NCI-H82 treated with DMSO at 0.1 percent for 48 hours (cell line): Measurements from ENCODE around the gene TARS1.
A peak's percentile ranks its signal among the peaks of the same experiment; 100 is the strongest.

Source experiments
- DNase-seq: peaks from one replicate; lab custom pipeline; 2025; ENCODE audit not compliant: unreplicated experiment; lab: John Stamatoyannopoulos, UW

The TARS1 gene

DNA sequence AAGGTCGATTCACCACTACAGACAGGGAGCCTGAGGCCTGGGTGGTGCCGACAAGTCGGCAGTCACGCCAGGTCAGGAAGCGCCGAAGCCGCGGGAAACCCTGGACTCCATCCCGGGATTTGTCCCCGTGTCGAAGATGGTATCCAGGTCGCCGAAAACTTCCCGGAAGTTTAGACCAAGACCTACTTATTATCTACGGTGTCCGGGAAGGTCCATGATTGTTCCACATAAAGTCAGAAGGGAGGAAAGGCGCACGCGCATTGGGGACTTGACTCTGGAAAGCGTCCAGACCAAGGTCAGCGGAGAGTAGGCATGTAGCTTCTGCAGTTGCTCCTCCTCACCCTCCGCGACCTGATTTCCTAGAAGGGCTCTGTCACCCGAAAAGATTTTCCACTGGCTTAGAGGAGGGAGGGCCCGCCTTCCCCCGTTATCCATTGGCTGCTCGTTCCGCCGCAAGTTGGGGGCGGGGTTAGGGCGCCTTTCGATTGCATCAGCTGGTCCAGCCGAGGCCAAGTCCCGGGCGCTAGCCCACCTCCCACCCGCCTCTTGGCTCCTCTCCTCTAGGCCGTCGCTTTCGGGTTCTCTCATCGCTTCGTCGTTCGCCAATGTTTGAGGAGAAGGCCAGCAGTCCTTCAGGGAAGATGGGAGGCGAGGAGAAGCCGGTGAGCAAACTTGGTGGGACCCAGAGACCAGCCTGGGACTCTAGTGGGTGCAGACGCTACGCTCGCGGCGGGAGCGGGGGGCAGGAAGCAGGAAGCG lies at the start of gene TARS1:
TSS of gene TARS1 (plus strand) at position 484 of the 759 bp plus-strand sequence. CDS start at position 606, 122 bp downstream.
- DNase-seq, result peak; percentile 95

DNA sequence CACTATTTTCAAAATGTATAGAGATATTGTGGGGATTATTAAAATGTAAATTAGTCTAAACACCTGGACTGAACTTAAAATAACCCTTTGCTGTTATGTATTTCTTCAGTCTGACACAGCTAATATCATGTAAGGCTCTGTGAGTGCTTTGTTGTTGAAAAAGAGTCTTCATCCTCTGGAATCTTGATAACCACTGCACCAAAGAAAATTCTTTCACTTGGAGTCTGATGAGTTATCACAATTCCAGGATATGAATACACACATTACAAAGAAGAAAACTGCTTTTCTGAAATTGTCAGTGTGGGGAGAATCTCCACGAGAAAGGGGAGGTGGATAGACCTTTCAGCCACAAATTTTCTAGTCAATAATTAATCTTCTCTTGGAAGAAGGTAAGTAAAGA lies 42.3 kb upstream of the TARS1 start:
- no peak for DNase-seq

DNA sequence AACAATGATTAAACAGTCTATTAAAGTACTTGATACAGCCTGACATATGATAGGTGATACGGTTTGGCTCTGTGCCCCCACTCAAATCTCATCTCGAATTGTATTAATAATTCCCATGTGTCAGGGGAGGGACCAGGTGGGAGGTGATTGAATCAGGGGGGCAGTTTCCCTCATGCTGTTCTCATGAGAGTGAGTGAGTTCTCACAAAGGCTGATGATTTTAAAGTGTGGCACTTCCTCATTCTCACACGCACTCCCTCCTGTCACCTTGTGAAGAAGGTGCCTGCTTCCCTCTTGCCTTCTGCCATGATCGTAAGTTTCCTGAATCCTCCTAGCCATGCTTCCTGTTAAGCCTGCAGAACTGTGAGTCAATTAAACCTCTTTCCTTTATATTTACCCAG lies 40.1 kb upstream of the TARS1 start:
- no peak for DNase-seq

DNA sequence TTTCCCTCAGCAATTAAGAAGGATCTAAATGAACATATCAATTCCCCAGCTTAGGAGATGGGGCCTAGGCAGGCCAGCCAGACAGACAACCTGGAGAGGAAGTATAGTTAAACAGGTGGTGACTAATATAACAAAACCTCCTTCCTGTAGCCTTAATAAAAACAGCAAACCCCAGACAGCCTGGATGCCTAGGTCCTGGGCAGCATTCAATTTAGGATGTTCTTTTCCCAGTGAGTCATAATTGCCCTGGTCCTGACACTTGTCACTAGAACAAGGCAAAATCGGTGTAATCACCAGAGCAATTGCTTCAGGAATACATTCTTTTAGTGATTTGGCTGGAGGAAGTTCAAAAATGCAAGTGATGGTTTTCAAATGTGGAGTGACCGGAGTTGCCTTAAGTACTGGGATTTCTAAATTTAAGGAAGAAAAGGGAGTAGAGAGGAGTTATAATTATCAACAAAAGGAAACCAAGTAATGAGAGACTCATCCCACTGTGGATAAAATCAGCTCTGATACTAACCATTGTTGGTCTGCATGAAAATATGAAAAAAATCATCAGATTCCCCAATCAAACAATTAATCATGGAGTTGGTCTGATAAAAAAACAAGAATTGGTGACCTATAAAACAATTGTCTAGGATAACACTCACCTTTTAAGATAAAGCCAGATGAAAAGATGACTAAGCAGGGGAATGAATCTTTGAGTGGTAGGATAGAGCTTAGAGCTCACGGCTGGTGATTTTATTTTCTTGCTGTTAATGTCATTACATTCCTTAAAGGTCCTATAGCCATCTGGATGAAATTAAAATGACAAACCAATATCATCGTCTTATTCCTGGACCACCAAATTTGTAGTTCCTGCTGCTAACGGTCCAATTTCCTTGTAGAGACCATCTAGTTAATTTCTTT lies 39.0 kb upstream of the TARS1 start:
- DNase-seq, result no peak

DNA sequence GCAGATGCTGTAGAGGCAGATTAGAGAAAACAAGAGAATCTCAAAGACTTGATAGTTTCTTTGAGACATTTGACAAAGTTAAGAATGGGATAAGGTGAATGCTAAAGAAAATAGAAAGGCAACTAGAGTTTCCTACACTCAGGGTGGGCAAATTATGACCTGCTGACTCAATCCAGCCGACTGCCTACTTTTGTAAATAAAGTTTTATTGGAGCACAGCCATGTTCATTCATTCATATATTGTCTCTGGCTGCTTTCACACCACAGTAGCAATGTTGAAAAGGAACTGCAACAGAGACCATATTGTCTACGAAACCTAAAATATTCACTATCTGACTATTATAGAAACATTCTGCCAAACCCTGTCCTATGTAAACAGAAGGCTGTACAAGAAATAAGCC lies 37.6 kb upstream of the TARS1 start:
- DNase-seq, result no peak

DNA sequence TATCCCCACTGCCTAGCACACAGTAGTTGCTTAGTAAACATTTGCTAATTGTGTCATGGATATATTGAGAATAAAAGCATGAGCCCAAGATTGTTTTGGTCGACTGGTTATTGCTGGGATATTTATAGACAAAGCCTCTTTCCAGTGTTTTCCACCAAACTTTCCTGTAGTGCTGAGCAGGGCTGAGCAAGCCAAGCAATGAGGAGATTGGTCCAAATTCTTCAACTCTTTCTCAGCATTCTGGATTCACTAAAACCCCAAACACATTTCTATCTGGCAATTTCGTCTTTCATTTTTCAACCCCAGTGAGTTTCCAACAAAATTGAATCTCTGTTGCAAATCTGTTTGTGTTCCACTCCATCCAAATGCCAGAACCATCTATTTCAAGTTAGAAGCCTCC lies 31.9 kb upstream of the TARS1 start:
- no peak for DNase-seq

DNA sequence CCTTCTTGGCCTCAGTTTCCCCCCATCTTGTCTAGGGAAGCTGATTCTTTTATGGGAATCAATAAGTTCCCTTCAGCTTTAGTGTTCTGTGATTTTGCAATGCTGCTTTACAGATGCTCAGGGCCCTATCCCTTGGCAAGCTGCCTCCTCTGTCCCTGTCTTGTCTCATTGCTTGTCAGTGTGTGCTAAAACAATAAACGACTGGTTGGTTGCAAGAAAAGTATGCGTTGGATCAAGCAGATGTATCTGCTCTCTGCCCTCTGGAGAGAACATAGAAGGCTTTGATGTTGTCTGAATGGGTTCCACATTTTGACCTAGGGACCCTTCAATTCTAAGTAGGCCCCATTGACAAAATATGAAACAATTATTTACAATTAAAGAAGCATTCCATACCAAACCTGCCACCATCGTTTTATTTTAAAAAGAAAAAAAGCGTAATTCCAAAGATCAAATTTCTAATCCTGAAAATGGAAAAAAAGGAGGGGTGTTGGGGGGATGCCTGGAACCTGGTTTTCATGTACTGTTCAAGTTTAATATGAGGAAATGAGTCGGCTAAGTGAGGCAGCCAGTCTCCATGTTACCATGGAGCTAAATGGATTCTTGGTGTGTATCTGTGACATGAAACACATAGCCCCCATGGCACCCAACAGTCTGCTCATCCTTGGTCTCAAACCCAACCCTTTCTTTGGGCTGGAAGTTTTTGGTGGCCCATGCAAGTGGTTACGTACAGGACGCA lies 31.2 kb upstream of the TARS1 start:
- no peak for DNase-seq

DNA sequence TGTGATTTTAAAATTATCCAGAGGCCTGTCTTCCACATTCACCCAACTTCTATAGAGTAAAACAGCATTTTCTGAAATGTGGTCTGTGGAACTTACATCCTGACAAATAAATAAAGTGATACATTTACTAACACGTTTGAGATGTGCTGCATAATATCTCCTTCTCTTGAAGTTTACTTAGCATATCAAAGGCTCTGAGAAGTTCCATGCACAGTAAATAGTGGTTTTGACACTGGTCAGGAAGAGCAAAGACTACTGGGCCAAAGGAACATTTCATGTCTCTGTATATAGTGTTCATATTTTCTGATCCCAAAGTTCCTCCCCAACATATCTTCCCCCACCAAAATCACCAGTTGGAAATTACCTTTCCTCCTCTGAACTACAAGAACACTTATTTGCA lies 30.5 kb upstream of the TARS1 start:
- no peak for DNase-seq

DNA sequence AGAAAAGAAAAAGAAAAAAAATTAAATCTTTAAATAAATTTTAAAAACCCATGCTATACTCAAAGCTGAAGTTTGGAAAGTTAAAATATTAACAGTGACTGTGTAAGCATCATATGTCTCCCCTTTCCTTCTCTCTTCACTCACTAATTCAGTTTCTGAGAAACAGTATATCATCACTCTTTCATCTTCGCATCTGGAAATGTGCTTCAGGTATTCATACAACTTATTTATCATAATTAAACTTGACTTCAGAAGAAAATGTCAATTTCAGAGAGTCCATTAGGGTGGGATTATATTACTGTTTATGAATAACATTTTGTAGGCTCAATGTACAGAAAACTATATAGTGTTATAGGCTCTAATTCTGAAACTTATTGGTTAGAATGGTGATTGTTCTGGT lies 29.3 kb upstream of the TARS1 start:
- DNase-seq, result no peak

DNA sequence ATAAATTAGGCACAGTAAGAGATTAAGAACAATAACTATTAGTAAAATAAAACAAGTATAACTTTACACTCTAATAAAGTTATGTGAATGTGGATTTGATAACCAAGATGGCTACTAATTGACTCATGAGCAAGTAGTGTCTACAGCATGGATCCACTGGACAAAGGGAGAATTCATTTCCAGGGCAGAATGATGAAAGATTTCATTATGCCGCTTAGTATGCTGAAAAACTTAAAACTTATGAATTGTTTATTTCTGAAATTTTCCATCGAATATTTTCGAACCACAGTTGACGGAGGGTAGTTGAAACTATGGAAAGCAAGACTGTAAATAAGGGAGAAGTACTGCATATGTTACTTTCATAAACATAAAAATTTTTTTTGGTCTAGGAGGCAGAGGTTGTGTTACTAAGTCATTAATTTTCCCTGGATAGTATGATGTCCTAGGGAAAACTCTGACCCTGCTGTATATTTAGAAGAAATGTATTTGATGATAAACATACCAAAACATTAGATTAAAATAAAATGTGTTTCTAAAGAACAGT lies 24.9 kb upstream of the TARS1 start:
- no peak for DNase-seq

DNA sequence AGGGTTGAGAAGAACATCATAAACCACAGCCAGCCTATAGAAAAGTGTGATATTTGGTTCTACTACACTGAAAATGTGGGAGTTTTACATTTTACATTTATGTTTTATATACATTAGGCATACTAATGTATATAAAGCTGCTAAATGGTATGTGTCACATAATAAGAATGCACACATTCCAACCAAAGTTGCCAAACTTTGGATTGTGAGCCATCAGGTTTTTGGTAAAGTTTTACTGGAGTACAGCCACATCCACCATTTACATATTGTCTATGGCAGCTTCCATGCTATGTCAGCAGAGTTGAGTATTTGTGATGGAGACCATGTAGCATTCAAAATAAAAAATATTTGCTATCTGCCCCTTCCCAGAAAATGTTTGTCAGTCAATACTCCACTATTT lies 23.1 kb upstream of the TARS1 start:
- no peak for DNase-seq

DNA sequence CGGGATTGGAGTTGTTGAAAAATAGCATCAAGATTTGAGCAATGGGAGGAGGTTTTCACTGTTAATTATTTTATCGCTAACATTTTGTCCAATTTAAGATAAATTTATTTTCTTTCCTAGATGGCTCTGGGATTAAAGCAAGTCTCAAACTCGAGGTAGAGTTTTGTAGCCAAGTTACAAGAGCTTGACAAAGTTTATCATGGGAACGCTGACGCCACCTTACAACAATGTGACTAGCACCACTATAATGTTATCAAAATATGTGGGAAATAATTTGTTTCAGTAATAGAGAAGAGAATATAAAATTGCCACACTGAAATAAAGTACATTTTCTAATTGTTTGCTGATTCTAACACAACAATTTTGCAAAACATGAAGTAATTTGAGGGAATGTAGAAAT lies 19.8 kb upstream of the TARS1 start:
- no peak for DNase-seq

DNA sequence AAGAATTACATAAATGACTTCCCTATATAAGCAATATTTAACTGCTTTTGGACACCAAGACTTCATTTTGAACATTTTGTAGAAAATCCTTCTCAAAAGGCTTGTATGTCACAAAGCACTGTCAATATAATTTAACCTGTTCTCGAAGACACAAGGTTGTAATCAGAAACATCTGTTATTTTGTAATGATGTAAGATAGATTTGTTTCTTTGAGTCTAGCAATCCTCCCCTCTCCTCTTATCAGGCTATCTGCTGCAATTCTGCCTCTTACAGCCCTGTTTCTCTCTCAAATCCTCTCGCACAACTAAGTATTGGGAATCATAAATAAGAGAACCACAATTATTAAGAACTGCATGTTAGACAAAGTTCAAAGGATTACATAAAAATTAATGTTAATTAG lies 18.6 kb upstream of the TARS1 start:
- DNase-seq, result no peak

DNA sequence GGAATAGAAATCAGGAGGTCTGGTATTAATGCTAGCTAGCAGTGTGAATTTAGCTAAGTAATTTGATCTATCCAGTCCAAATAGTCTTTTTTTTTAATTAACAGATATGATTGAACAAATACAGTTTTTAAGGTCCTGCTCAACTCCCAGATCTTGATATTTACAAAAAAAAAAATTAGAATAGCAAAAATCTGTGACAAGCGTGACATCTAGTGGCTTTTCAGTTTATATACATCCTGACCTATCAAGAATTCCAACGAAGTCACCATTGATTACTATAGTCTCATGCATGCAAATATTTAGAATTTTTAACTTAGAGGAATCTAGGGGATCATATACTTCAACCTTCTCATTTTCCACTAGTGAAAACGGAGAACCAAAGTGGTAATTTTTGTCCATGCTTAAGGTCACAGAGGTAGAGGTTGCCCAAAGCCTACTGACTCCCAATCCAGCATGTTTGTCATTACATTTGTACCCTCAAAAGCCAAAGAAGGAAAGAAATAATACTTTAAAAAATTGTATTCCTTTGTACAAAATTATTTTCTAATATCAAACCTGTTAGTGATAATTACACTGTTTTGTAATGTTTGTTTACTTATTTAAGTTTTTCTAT lies 17.6 kb upstream of the TARS1 start:
- no peak for DNase-seq

DNA sequence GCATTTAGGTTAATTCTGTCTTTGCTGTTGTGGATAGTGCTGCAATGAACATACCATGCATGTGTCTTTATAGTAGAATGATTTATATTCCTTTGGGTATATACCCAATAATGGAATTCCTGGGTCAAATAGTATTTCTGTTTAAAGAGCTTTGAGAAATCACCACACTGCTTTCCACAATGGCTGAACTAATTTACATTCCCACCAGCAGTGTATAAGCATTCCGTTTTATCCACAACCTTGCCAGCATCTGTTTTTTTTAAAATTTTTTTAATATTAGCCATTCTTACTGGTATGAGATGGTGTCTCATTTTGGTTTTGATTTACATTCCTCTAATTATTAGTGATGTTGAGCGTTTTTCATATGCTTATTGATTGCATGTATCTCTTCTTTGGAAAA lies 15.5 kb upstream of the TARS1 start:
- DNase-seq, result no peak

DNA sequence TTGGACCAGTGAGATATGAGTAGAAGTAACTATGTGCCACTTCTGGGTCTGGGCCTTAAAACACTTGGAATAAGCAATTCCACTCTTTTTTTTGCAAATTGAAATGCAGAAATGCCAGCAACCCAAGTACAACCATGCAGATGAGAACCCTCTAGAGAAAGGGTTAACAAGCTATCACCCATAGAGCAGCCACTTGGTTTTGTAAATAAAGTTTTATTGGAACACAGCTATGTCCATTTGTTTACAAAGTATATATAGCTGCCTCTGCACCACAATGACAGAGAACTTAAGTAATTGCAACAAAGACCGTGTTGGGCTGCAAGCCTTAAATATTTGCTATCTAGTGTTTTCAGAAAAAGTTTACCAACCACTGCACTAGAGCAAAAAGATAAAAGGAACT lies 9.8 kb upstream of the TARS1 start:
- no peak for DNase-seq

DNA sequence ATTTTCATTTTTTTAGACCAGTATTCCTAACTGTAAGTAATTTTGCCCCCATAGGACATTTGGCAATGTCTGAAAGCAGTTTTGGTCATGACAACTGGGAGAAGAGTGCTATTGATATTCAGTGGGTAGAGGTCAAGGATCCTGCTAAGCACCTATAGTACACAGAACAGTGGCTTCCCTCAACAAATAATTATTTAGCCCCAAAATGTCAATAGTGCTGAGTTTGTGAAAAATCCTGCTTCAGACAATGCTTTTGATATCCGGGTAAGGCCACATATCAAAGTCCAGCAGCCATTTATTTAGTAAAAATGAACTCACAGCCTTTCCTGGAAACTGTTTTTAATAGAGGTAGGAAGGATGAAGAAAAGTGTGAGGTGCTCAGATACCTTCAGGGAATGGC lies 8.1 kb upstream of the TARS1 start:
- no peak for DNase-seq

DNA sequence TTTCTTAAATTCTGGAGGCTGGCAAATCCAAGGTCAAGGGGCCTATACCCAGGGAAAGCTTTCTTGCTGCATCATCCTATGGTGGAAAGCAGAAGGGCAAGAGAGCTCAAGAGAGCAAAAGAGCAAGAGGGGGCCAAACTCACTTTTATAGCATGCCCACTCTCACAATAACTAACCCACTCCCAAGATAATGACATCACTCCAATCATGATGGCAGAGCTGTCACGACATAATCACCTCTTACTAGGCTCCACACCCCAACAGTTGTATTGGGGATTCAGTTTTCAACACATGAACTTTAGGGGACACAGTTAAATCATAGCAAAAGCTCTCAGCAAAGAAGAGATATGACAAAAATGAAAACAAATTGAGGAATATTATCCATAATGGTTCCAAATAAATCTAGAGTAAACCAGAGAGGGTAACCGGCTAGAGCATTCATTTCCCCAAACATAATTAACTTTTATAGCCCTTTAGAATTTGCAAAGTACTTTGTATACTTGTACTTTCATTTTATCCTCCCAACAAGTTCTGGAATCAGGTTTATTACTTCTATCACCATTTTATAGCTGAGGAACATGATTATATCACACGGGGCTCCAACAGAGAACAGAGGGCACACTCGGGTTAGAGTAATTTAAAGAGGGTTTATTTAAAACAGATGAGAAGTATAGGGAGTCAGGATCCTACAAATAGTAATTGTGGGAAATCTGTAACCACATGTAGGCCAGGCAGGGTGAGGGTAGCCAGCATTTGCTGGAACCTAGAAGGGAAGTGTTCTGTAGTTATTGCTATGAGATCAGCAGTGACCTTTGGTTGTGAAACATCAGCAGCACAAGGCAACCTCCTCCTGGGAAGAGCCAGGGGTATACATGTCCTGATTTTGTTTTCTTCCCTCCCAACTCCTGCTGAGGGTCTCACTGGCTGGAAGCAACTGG lies 7.2 kb upstream of the TARS1 start:
- no peak for DNase-seq

DNA sequence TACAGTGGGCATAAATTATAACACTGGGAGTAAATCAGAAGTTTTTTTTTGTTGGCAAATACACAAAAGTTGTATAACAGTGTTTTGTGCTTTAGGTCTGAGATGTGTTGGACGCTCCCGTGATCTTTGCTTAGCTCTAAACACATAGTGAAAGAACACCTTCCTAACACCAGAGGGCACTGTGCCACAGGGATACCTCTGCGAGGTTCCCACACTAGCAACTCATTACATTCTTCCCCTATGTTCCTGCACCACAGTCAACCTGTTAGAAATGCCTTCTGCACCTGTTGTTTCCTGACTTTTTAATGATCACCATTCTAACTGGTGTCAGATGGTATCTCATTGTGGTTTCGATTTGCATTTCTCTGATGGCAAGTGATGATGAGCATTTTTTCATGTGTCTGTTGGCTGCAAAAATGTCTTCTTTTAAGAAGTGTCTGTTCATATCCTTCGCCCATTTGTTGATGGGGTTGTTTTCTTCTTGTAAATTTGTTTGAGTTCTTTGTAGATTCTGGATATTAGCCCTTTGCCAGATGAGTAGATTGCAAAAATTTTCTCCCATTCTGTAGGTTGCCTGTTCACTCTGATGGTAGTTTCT lies 4.8 kb upstream of the TARS1 start:
- peak; percentile 33 for DNase-seq
